Measurements from ENCODE around the gene NCKAP5.

DNA sequence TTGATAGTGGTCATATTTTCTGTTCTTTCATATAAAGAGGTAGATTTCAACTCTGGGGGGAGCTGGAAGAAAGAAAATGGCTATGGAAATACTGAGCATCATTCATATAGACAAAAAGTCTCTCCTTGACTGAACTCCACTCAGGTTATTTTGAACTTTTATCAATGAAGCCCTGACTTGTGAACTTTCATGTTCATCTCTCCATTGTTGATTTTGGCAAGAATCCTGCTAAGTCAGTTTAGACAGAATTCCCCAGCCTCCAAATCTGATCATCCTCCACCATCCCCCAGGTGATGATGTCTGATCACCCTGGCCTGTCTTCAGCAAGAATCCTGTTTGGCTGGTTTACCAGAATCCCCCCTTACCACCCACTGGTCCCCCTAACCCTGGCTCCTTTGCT, 395.0 kb downstream of the NCKAP5 start:
- TF ChIP-seq POLR2A (IDR thresholded peaks at IDR 0.05) = no peak
- TF ChIP-seq, protein P1, sequence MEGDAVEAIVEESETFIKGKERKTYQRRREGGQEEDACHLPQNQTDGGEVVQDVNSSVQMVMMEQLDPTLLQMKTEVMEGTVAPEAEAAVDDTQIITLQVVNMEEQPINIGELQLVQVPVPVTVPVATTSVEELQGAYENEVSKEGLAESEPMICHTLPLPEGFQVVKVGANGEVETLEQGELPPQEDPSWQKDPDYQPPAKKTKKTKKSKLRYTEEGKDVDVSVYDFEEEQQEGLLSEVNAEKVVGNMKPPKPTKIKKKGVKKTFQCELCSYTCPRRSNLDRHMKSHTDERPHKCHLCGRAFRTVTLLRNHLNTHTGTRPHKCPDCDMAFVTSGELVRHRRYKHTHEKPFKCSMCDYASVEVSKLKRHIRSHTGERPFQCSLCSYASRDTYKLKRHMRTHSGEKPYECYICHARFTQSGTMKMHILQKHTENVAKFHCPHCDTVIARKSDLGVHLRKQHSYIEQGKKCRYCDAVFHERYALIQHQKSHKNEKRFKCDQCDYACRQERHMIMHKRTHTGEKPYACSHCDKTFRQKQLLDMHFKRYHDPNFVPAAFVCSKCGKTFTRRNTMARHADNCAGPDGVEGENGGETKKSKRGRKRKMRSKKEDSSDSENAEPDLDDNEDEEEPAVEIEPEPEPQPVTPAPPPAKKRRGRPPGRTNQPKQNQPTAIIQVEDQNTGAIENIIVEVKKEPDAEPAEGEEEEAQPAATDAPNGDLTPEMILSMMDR (IDR thresholded peaks at IDR 0.05) = no peak
